Spleen (tissue), 7 donors: Measurements from ENCODE around the gene CYP2F1.

ENCODE experiments used
- CTCF ChIP-seq, 11 experiments: fragments of 200-600 bp in 7 of 11; fragments of 450-650 bp in 4 of 11; sonication (generic) in 4 of 11; IDR thresholded peaks in 8 of 11; conservative IDR thresholded peaks in 3 of 11; 1 replicate in 7 of 11; 2 replicates in 4 of 11; pipeline versions ENCODE4 v1.4.0 to v1.8.0; 2016 to 2021; ENCODE audit warnings: antibody characterized with exemption in 11 of 11, inconsistent platforms in 4 of 11, mild to moderate bottlenecking in 1 of 11
- POLR2A ChIP-seq, 3 donors: fragments of 450-650 bp; IDR thresholded peaks; one replicate each; pipeline ENCODE4 v1.5.1; 2017; ENCODE audit warnings: antibody characterized with exemption in 3 of 3, mild to moderate bottlenecking in 1 of 3
- POLR2AphosphoS5 ChIP-seq, 3 donors: sonication (generic); formaldehyde crosslinking; IDR thresholded peaks; one replicate each; pipeline ENCODE4 v1.5.1; 2017; ENCODE audit warnings: antibody characterized with exemption in 3 of 3
- donor health status: DM: no; HTN: no; CAD: no; lungs with moderate emphysema.
- donor health status: DM: no; HTN: no; CAD: no.
- donor health status: DM: no; HTN: no; CAD: no.

- TF ChIP-seq POLR2AphosphoS5 (IDR thresholded peaks at IDR 0.05) = no peak
- no peak for TF ChIP-seq CTCF (IDR thresholded peaks at IDR 0.05 in 8 of 11, conservative IDR thresholded peaks at IDR 0.05 in 3 of 11)
- no peak for TF ChIP-seq POLR2A (IDR thresholded peaks at IDR 0.05)
Observed at GRCh38 chr19:41076286-41076685, 37.9 kb upstream of the CYP2F1 start.
